ENCODE results near the gene RTF1.

- TF ChIP-seq CTCF (conservative IDR thresholded peaks at IDR 0.05; ENCODE audit: low read depth, low read length) (no peak), EZH2 (IDR thresholded peaks at IDR 0.05; ENCODE audit: borderline replicate concordance, low read depth, low read length, poor library complexity, severe bottlenecking) (no peak)
Measured at GRCh38 chr15:41520636-41521035, 103.7 kb downstream of the RTF1 start.

Data from A673 (cell line).